ENCODE data around the gene XXYLT1. TPM values are rescaled to one million over a fixed set of nuclear protein-coding genes. Genes with fewer than 3 reads are reported as not detected.

Gene XXYLT1
- polyA plus RNA-seq, 2 of the 4 experiments (the other 2 are of a cell fraction): 11.9 to 12.0 TPM

DNA sequence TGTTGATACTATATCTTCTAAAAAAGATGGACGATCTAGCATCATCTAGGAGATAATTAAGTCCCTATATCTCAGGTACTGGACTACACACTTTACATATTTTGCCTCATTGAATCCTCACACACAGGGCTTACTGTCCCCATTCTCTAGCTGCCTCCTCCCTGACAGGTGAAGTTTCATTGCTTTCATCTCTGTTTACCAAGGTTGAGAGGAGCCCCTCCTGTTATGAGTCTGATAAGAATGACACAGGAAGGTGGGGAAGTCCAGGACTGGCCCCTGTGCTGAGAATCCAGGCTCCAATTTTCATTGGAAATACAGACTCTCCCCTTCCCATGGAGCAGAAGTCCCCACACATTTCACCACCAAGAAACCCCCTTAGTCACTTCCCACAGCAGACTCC is 105.2 kb downstream of the XXYLT1 start (continued):
- TF ChIP-seq BHLHE40 (IDR thresholded peaks at IDR 0.05; ENCODE audit: low read depth, low read length) (no peak), SMC3 (IDR thresholded peaks at IDR 0.05) (no peak), POLR2A (IDR thresholded peaks at IDR 0.05; ENCODE audit: low read length) (no peak), EHF (CRISPR knock-in tag; IDR thresholded peaks at IDR 0.05) (no peak), JUNB (IDR thresholded peaks at IDR 0.05) (no peak)
- TF ChIP-seq, protein P1, sequence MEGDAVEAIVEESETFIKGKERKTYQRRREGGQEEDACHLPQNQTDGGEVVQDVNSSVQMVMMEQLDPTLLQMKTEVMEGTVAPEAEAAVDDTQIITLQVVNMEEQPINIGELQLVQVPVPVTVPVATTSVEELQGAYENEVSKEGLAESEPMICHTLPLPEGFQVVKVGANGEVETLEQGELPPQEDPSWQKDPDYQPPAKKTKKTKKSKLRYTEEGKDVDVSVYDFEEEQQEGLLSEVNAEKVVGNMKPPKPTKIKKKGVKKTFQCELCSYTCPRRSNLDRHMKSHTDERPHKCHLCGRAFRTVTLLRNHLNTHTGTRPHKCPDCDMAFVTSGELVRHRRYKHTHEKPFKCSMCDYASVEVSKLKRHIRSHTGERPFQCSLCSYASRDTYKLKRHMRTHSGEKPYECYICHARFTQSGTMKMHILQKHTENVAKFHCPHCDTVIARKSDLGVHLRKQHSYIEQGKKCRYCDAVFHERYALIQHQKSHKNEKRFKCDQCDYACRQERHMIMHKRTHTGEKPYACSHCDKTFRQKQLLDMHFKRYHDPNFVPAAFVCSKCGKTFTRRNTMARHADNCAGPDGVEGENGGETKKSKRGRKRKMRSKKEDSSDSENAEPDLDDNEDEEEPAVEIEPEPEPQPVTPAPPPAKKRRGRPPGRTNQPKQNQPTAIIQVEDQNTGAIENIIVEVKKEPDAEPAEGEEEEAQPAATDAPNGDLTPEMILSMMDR (IDR thresholded peaks at IDR 0.05): no peak

DNA sequence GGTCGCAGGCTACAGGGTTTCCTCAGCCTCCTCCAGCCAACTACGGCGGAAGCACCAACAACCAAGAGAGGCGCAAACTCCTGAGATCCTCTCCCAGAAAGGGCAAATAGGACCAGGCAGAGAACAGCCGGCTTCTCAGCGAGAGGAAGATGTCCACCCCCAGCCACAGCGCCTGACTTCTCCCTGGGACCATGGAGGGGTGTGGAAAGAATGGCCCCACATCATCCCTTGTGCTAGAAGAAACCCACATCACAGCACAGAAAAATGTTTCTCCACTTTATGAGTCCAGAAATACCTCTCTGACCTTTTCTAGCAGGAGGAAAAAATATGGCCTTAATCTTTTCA is 105.7 kb downstream of the XXYLT1 start:
- Histone ChIP-seq H3K9me3 (no peaks in the 10 kb centered on the region), H3K4me3 (no peak overlapping the region), H3K4me1 (no peaks in the 10 kb centered on the region), H3K4me2 (no peak overlapping the region), H3K27ac (no peak overlapping the region)
- POLR2A ChIA-PET: no interaction called here
- FAIRE-seq (no peak), ATAC-seq (no peak), DNase-seq (ENCODE audit: low read depth in 1 of 2, low spot score in 1 of 2) (no peak)
- 96% methylated on average over 5 of the region's 7 CpGs for WGBS (ENCODE audit: missing lambda C conversion rate)
- CTCF ChIA-PET: no interaction called here
- TF ChIP-seq CHD2 (IDR thresholded peaks at IDR 0.05; ENCODE audit: low read length, partially characterized antibody): no peak
- TF ChIP-seq RAD21 (conservative IDR thresholded peaks at IDR 0.05 in 1 of 2, IDR thresholded peaks at IDR 0.05 in 1 of 2): no peak
- no peak for TF ChIP-seq POLR2AphosphoS2 (conservative IDR thresholded peaks at IDR 0.05; ENCODE audit: low read length)
- TF ChIP-seq ESRRA (IDR thresholded peaks at IDR 0.05; ENCODE audit: borderline replicate concordance, low read length): no peak
- TF ChIP-seq RFX5 (IDR thresholded peaks at IDR 0.05): no peak
- TF ChIP-seq TFCP2L1 (CRISPR knock-in tag; IDR thresholded peaks at IDR 0.05): no peak
- TF ChIP-seq, protein P2, sequence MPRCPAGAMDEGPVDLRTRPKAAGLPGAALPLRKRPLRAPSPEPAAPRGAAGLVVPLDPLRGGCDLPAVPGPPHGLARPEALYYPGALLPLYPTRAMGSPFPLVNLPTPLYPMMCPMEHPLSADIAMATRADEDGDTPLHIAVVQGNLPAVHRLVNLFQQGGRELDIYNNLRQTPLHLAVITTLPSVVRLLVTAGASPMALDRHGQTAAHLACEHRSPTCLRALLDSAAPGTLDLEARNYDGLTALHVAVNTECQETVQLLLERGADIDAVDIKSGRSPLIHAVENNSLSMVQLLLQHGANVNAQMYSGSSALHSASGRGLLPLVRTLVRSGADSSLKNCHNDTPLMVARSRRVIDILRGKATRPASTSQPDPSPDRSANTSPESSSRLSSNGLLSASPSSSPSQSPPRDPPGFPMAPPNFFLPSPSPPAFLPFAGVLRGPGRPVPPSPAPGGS (IDR thresholded peaks at IDR 0.05): no peak
- TF ChIP-seq FOSB (CRISPR knock-in tag; IDR thresholded peaks at IDR 0.05): no peak
- TF ChIP-seq CEBPB (IDR thresholded peaks at IDR 0.05): no peak
- TF ChIP-seq CHD4 (IDR thresholded peaks at IDR 0.05; ENCODE audit: borderline replicate concordance): no peak
- no peak for TF ChIP-seq PHF8 (IDR thresholded peaks at IDR 0.05; ENCODE audit: borderline replicate concordance, low read depth)
- TF ChIP-seq HEYL (CRISPR knock-in tag; IDR thresholded peaks at IDR 0.05): no peak
- TF ChIP-seq, protein P3, sequence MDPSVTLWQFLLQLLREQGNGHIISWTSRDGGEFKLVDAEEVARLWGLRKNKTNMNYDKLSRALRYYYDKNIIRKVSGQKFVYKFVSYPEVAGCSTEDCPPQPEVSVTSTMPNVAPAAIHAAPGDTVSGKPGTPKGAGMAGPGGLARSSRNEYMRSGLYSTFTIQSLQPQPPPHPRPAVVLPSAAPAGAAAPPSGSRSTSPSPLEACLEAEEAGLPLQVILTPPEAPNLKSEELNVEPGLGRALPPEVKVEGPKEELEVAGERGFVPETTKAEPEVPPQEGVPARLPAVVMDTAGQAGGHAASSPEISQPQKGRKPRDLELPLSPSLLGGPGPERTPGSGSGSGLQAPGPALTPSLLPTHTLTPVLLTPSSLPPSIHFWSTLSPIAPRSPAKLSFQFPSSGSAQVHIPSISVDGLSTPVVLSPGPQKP (IDR thresholded peaks at IDR 0.05; ENCODE audit: low read depth, low read length): no peak
- TF ChIP-seq CBX8 (IDR thresholded peaks at IDR 0.05): no peak
- no peak for TF ChIP-seq NFE2L2 (conservative IDR thresholded peaks at IDR 0.05; ENCODE audit: low read length)

DNA sequence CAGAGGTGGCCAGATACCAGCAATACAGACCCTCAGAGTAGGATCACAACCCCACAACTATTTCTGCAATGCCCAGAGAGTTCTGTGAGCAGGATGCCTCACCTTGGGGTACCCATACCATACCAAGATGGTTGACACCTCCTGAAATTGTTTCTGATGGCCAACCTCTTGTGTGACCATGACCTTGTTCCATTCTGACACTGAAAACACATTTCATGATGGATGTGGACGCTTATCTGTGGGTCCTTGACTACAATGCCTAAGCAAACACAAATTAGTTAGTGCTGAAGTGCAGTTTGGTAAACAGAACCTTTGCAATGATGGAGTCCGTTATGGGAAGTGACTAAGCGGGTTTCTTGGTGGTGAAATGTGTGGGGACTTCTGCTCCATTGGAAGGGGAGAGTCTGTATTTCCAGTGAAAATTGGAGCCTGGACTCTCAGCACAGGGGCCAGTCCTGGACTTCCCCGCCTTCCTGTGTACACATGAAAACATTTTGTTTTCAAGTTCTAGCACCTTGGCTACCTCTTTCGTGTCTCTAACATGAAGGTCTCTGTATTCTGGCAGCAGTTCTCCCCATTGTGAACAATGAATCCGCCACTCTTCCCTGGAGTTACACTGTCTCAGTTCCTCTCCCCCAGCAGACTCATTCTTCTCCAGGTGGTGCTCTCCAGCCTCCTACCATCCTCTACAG is 106.2 kb downstream of the XXYLT1 start:
- CTCF ChIA-PET: no interaction called here
- WGBS (ENCODE audit: missing lambda C conversion rate): 86% methylated on average over 6 of the region's 6 CpGs
- ATAC-seq: no peak

More for the DNA sequence above, 106.2 kb downstream of the XXYLT1 start:
- Histone ChIP-seq H3K27ac (no peak overlapping the region), H3K4me3 (no peak overlapping the region), H3K9me3 (no peaks in the 10 kb centered on the region), H3K4me2 (no peak overlapping the region), H3K4me1 (no peaks in the 10 kb centered on the region)
- POLR2A ChIA-PET: no interaction called here
- DNase-seq (ENCODE audit: low read depth in 1 of 2, low spot score in 1 of 2) (no peak), FAIRE-seq (no peak)
- TF ChIP-seq KDM5A (IDR thresholded peaks at IDR 0.05) (no peak), SMC3 (IDR thresholded peaks at IDR 0.05) (no peak), TP53 (CRISPR knock-in tag; IDR thresholded peaks at IDR 0.05) (no peak), RNF2 (IDR thresholded peaks at IDR 0.05; ENCODE audit: borderline replicate concordance, low read depth) (no peak), MYC (IDR thresholded peaks at IDR 0.05; ENCODE audit: borderline replicate concordance, low read length) (no peak), HOXB13 (CRISPR knock-in tag; IDR thresholded peaks at IDR 0.05; ENCODE audit: low read depth) (no peak), HDAC2 (IDR thresholded peaks at IDR 0.05) (no peak), SREBF2 (IDR thresholded peaks at IDR 0.05) (no peak), RAD21 (conservative IDR thresholded peaks at IDR 0.05 in 1 of 2, IDR thresholded peaks at IDR 0.05 in 1 of 2) (no peak), BHLHE40 (IDR thresholded peaks at IDR 0.05; ENCODE audit: low read depth, low read length) (no peak), EHMT2 (IDR thresholded peaks at IDR 0.05; ENCODE audit: low read depth) (no peak)
- TF ChIP-seq, protein P4, sequence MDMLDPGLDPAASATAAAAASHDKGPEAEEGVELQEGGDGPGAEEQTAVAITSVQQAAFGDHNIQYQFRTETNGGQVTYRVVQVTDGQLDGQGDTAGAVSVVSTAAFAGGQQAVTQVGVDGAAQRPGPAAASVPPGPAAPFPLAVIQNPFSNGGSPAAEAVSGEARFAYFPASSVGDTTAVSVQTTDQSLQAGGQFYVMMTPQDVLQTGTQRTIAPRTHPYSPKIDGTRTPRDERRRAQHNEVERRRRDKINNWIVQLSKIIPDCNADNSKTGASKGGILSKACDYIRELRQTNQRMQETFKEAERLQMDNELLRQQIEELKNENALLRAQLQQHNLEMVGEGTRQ (IDR thresholded peaks at IDR 0.05): no peak
- TF ChIP-seq, protein P5, sequence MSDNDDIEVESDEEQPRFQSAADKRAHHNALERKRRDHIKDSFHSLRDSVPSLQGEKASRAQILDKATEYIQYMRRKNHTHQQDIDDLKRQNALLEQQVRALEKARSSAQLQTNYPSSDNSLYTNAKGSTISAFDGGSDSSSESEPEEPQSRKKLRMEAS (IDR thresholded peaks at IDR 0.05): no peak
- TF ChIP-seq, protein P1 (IDR thresholded peaks at IDR 0.05): no peak

Data from A549 (cell line).